Medulla oblongata (tissue), 1 donor: Measurements from ENCODE around the gene LZTR1.
"Not testable (repeated sequence)": the region's sequence is repeated elsewhere in the genome, so short reads cannot be mapped to it uniquely, and the experiment has no call there.

ENCODE experiments used
- DNase-seq: peaks from one replicate; pipeline ENCODE4 v3.0.0-alpha.2; 2015; ENCODE audit errors: extremely low spot score

Gene LZTR1

GRCh38 chr22:20996598-20997535 lies 14.8 kb downstream of the LZTR1 start:
- no peak for DNase-seq

- DNase-seq: no peak
These were observed 15.6 kb downstream of the LZTR1 start for GRCh38 chr22:20997536-20998257.

GRCh38 chr22:20998411-20999336 lies 16.6 kb downstream of the LZTR1 start:
- no peak for DNase-seq

GRCh38 chr22:20999350-21000206 lies 17.5 kb downstream of the LZTR1 start:
- no peak for DNase-seq

- DNase-seq: no peak
These were observed 18.3 kb downstream of the LZTR1 start for GRCh38 chr22:21000207-21000986.

- no peak for DNase-seq
These were observed 19.0 kb downstream of the LZTR1 start for GRCh38 chr22:21000987-21001600.

- peak; percentile 96 for DNase-seq
These were observed 19.7 kb downstream of the LZTR1 start, which contains the start of gene THAP7 for GRCh38 chr22:21001601-21002325. Gene THAP7, minus strand, starts transcription at chr22:21002118. Its CDS starts 207 bp downstream, at chr22:21001911.

GRCh38 chr22:21003782-21004181 lies 21.7 kb downstream of the LZTR1 start:
- DNase-seq: no peak

- not testable (repeated sequence) for DNase-seq
These were observed 27.1 kb downstream of the LZTR1 start for GRCh38 chr22:21009208-21009607.

- no peak for DNase-seq
These were observed 27.7 kb downstream of the LZTR1 start for GRCh38 chr22:21009638-21010425.

GRCh38 chr22:21010426-21011113 lies 28.5 kb downstream of the LZTR1 start:
- DNase-seq: no peak

GRCh38 chr22:21012446-21013407 lies 30.6 kb downstream of the LZTR1 start:
- no peak for DNase-seq

GRCh38 chr22:21013657-21014201 lies 31.6 kb downstream of the LZTR1 start:
- no peak for DNase-seq

GRCh38 chr22:21014202-21014725 lies 32.2 kb downstream of the LZTR1 start:
- DNase-seq: peak; percentile 84

GRCh38 chr22:21014726-21015465 lies 32.8 kb downstream of the LZTR1 start, which contains the start of gene P2RX6:
Gene P2RX6, plus strand, starts transcription at chr22:21015165. Its CDS starts 10 bp downstream, at chr22:21015175.
- DNase-seq: peak; percentile 20
